CD8-positive, alpha-beta memory T cell (primary cell): ENCODE data around the gene TMEM140. TPM values are rescaled to one million over a fixed set of nuclear protein-coding genes. Genes with fewer than 3 reads are reported as not detected.
A peak's percentile ranks its signal among the peaks of the same experiment; 100 is the strongest.

Source experiments
- CTCF ChIA-PET: fragments of 350-600 bp; sonication (Branson Sonifier 250); formaldehyde crosslinking; loops from one replicate; lab custom pipeline; 2021; ENCODE audit warnings: antibody characterized with exemption; lab: Charles Lee
- POLR2A ChIA-PET: fragments of 350-600 bp; sonication (Branson Sonifier 250); formaldehyde crosslinking; loops from one replicate; lab custom pipeline; 2021; ENCODE audit warnings: antibody characterized with exemption; lab: Charles Lee
- DNase-seq, 5 donors: peaks; one replicate each; pipeline versions ENCODE4 v3.0.0 to v3.0.0-alpha.2; 2020 to 2022; ENCODE audit warnings: mixed read lengths in 1 of 5
- H3K27ac ChIP-seq: one replicate; pipeline ENCODE4 v1.7.0; 2013; ENCODE audit warnings: low read depth, mild to moderate bottlenecking, low read length, moderate library complexity
- H3K27me3 ChIP-seq: 2 replicates; pipeline ENCODE4 v1.7.0; 2013; ENCODE audit warnings: low read length, mild to moderate bottlenecking; ENCODE audit not compliant: insufficient read depth, poor library complexity, severe bottlenecking
- H3K36me3 ChIP-seq: 2 replicates; pipeline ENCODE4 v1.7.0; 2013; ENCODE audit warnings: mild to moderate bottlenecking, low read length, moderate library complexity; ENCODE audit not compliant: insufficient read depth
- H3K4me1 ChIP-seq: 2 replicates; pipeline ENCODE4 v1.7.0; 2013; ENCODE audit warnings: mild to moderate bottlenecking, low read length, moderate library complexity; ENCODE audit not compliant: insufficient read depth
- H3K4me3 ChIP-seq: 2 replicates; pipeline ENCODE4 v1.7.0; 2013; ENCODE audit warnings: mild to moderate bottlenecking, low read length
- H3K9me3 ChIP-seq: 2 replicates; pipeline ENCODE4 v1.7.0; 2013; ENCODE audit warnings: mild to moderate bottlenecking, low read length
- H3K27ac Mint-ChIP-seq, 8 donors: one replicate each; pipeline ENCODE4 v1.8.0; 2020 to 2021; ENCODE audit warnings: mixed read lengths in 8 of 8, mild to moderate bottlenecking in 6 of 8, inconsistent platforms in 3 of 8, moderate library complexity in 3 of 8
- H3K27me3 Mint-ChIP-seq, 2 donors: one replicate each; pipeline ENCODE4 v1.8.0; 2020 to 2021; ENCODE audit warnings: mixed read lengths in 2 of 2, mild to moderate bottlenecking in 1 of 2, moderate library complexity in 1 of 2
- H3K36me3 Mint-ChIP-seq, 3 donors: one replicate each; pipeline ENCODE4 v1.8.0; 2020 to 2021; ENCODE audit warnings: mixed read lengths in 3 of 3, inconsistent platforms in 1 of 3, mild to moderate bottlenecking in 1 of 3
- H3K4me1 Mint-ChIP-seq, 3 donors: one replicate each; pipeline ENCODE4 v1.8.0; 2020 to 2021; ENCODE audit warnings: mixed read lengths in 3 of 3, inconsistent platforms in 1 of 3, mild to moderate bottlenecking in 1 of 3
- H3K4me3 Mint-ChIP-seq, 7 donors: one replicate each; pipeline ENCODE4 v1.8.0; 2020 to 2021; ENCODE audit warnings: mixed read lengths in 7 of 7, mild to moderate bottlenecking in 6 of 7, moderate library complexity in 4 of 7, inconsistent platforms in 2 of 7
- H3K9me3 Mint-ChIP-seq, 5 donors: one replicate each; pipeline ENCODE4 v1.8.0; 2020 to 2022; ENCODE audit warnings: mixed read lengths in 5 of 5, mild to moderate bottlenecking in 3 of 5, moderate library complexity in 2 of 5, inconsistent platforms in 1 of 5
- polyA plus RNA-seq: library from polyadenylated mRNA; unstranded; fragments of 300-500 nt; fragmentation: Illumina TruSeq; gene quantifications from one replicate; pipeline ENCODE4 v1.2.3, GENCODE V29; 2021
- total RNA-seq, 2 experiments: library from RNA; stranded (reverse); gene quantifications; one replicate each; pipeline ENCODE4 v1.2.3, GENCODE V29; 2021

The TMEM140 gene
- total and polyA plus RNA-seq, 3 experiments from 2014 or later: 6.6 to 34.4 (median 7.0) TPM

DNA sequence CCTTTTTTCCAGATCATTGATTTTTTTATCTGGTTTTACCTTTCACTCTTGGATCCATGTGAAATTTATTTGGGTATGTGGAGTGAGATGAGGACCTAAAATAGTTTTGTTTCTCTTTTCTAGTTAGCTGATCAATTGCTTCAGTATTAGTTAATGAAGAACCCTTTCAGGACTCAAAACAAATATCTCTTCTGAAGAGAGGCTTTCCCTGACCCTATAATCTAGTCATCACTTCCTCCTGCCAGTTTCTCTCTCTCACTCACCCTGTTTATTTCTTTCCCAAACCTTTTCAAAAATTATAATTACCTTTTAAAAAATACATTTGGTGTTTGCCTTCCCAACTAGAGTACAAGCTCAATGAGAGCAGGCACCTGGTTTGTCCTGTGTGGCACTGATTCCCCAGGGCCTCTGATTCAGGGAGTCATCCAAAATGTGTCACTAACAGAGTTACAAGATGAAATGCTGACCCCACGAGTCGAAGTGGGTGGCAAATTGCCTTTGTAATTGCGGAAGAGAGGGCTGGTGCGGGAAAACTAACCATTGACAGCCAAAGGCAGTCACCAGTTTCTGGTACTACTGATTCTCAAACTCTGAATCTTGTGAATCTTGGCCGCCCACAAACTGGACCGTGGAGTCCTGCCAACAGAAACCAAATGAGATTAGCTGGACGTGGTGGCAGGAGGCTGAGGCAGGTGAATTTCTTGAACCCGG lies 2.4 kb downstream of the TMEM140 start:
- no peak for DNase-seq
- Mint-ChIP-seq H3K36me3 (peaks cover 27 to 59% (median 34%) of the 10 kb centered on the region in 3 donors), H3K27me3 (no peaks in the 10 kb centered on the region), H3K9me3 (peaks cover 9 to 23% (median 20%) of the 10 kb centered on the region in 5 donors), H3K27ac (peak overlapping the region; percentile 12 to 98 (median 73)), H3K4me1 (peaks cover 78 to 92% (median 91%) of the 10 kb centered on the region in 3 donors), H3K4me3 (peak overlapping the region; percentile 89 to 96 (median 92))
- CTCF ChIA-PET: interaction anchor here (0.8 to 6.1 kb wide), 5 partner anchors 19 to 163 kb away, joined by 3 to 59 read pairs (median 4); partner anchors contain the start of genes AGBL3, CYREN and WDR91
- Histone ChIP-seq H3K36me3 (peaks cover 4% of the 10 kb centered on the region), H3K4me1 (peaks cover 46% of the 10 kb centered on the region), H3K27ac (no peak overlapping the region), H3K27me3 (no peaks in the 10 kb centered on the region), H3K9me3 (peaks cover 3% of the 10 kb centered on the region), H3K4me3 (peak overlapping the region; percentile 2)
- POLR2A ChIA-PET: no interaction called here

DNA sequence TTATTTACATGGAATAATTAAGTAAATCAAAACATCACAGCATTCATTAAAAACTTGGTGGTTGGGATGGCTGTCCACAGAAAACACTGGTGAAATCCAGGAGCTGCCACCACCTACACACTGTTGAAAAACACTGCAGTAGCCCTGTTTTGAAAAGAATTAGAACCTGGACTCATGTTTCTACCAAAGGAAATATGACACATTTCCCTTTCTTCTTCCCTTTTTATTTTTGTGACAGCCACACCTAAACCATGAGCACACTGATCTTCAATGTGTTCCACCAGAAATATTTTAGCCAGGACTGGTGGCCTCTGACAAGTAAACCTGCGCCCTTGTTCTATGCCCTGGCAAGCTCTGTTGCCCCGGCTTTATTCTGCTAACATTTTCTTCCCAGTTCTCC lies 3.3 kb downstream of the TMEM140 start:
- CTCF ChIA-PET: interaction anchor here (0.8 to 6.1 kb wide), 3 partner anchors 18 to 164 kb away, joined by 3 to 59 read pairs (median 3); partner anchors contain the start of genes AGBL3 and CYREN
- Mint-ChIP-seq H3K36me3 (peaks cover 31 to 67% (median 43%) of the 10 kb centered on the region in 3 donors), H3K27ac (peak overlapping the region in 5 of 8 donors; percentile 79 to 91 (median 83)), H3K27me3 (no peaks in the 10 kb centered on the region), H3K4me1 (peaks cover 72 to 89% (median 87%) of the 10 kb centered on the region in 3 donors), H3K9me3 (peaks cover 18 to 32% (median 29%) of the 10 kb centered on the region in 5 donors), H3K4me3 (peak overlapping the region; percentile 7 to 96 (median 92))
- peaks cover 12% of the 10 kb centered on the region for H3K9me3 ChIP-seq
- no peak overlapping the region for H3K27ac ChIP-seq
- H3K36me3 ChIP-seq: peaks cover 4% of the 10 kb centered on the region
- no peaks in the 10 kb centered on the region for H3K27me3 ChIP-seq
- no peak for DNase-seq
- H3K4me3 ChIP-seq: no peak overlapping the region
- POLR2A ChIA-PET: no interaction called here
- H3K4me1 ChIP-seq: peaks cover 41% of the 10 kb centered on the region

DNA sequence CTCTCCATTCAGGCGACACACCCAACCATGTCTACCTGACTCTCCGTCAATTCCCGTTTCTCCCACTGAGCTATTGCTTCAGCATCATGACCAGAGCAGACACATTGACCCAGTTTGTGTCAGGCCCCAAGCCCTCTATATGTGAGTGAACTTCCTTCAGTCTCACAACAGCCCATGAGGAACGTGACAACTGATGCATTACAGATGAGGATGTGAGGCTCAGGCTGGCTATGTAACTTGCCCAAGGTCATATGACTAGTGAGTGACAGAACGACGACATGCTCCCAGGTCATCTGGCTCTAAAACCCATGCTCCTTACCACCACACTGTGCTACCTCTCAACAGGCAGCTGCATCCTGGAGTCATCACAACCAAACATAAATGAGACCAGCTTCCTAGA lies 3.7 kb downstream of the TMEM140 start:
- Histone ChIP-seq H3K36me3 (peaks cover 4% of the 10 kb centered on the region), H3K4me3 (no peak overlapping the region), H3K9me3 (peaks cover 14% of the 10 kb centered on the region), H3K27ac (no peak overlapping the region), H3K4me1 (peaks cover 37% of the 10 kb centered on the region), H3K27me3 (no peaks in the 10 kb centered on the region)
- peaks cover 22 to 36% (median 33%) of the 10 kb centered on the region in 5 donors for H3K9me3 Mint-ChIP-seq
- ChIA-PET POLR2A (interaction anchor here (0.7 kb wide), 1 partner anchor 480 kb away, joined by 3 read pairs; no protein-coding TSS in a partner anchor), CTCF (interaction anchor here (6.1 kb wide), 1 partner anchor 165 kb away, joined by 59 read pairs; the partner anchor contains the start of gene AGBL3)
- H3K27me3 Mint-ChIP-seq: no peaks in the 10 kb centered on the region
- H3K36me3 Mint-ChIP-seq: peaks cover 35 to 71% (median 47%) of the 10 kb centered on the region in 3 donors
- DNase-seq: no peak
- H3K4me3 Mint-ChIP-seq: peak overlapping the region; percentile 7 to 93 (median 63)
- H3K27ac Mint-ChIP-seq: peak overlapping the region in 5 of 8 donors; percentile 79 to 91 (median 83)
- peaks cover 68 to 89% (median 87%) of the 10 kb centered on the region in 3 donors for H3K4me1 Mint-ChIP-seq

- Mint-ChIP-seq H3K27me3 (no peaks in the 10 kb centered on the region), H3K36me3 (peaks cover 42 to 80% (median 54%) of the 10 kb centered on the region in 3 donors), H3K4me3 (peak overlapping the region in 3 of 7 donors; percentile 3 to 34 (median 7)), H3K9me3 (peaks cover 29 to 43% (median 39%) of the 10 kb centered on the region in 5 donors), H3K27ac (no peak overlapping the region), H3K4me1 (peaks cover 69 to 91% (median 88%) of the 10 kb centered on the region in 3 donors)
- Histone ChIP-seq H3K4me1 (peaks cover 34% of the 10 kb centered on the region), H3K27ac (no peak overlapping the region), H3K9me3 (peaks cover 20% of the 10 kb centered on the region), H3K27me3 (no peaks in the 10 kb centered on the region), H3K36me3 (peaks cover 11% of the 10 kb centered on the region), H3K4me3 (no peak overlapping the region)
- CTCF ChIA-PET: interaction anchor here (6.1 kb wide), 1 partner anchor 166 kb away, joined by 59 read pairs; the partner anchor contains the start of gene AGBL3
- POLR2A ChIA-PET: no interaction called here
- no peak for DNase-seq
These were observed 4.6 kb downstream of the TMEM140 start for GRCh38 chr7:135152442-135152841.

- Histone ChIP-seq H3K27me3 (no peaks in the 10 kb centered on the region), H3K27ac (no peak overlapping the region), H3K4me1 (peaks cover 46% of the 10 kb centered on the region), H3K36me3 (peaks cover 15% of the 10 kb centered on the region), H3K9me3 (peaks cover 20% of the 10 kb centered on the region), H3K4me3 (no peak overlapping the region)
- no peak for DNase-seq
- no peak overlapping the region for H3K27ac Mint-ChIP-seq
- POLR2A ChIA-PET: no interaction called here
- H3K27me3 Mint-ChIP-seq: no peaks in the 10 kb centered on the region
- no peak overlapping the region for H3K4me3 Mint-ChIP-seq
- peaks cover 29 to 43% (median 39%) of the 10 kb centered on the region in 5 donors for H3K9me3 Mint-ChIP-seq
- H3K4me1 Mint-ChIP-seq: peaks cover 68 to 95% (median 87%) of the 10 kb centered on the region in 3 donors
- CTCF ChIA-PET: no interaction called here
- peaks cover 42 to 72% (median 54%) of the 10 kb centered on the region in 3 donors for H3K36me3 Mint-ChIP-seq
These were observed 6.9 kb downstream of the TMEM140 start for GRCh38 chr7:135154734-135155133.

GRCh38 chr7:135156290-135156689 lies 8.4 kb downstream of the TMEM140 start:
- Histone ChIP-seq H3K36me3 (peaks cover 15% of the 10 kb centered on the region), H3K4me3 (no peak overlapping the region), H3K9me3 (peaks cover 20% of the 10 kb centered on the region), H3K4me1 (peaks cover 46% of the 10 kb centered on the region), H3K27ac (no peak overlapping the region), H3K27me3 (no peaks in the 10 kb centered on the region)
- POLR2A ChIA-PET: no interaction called here
- peaks cover 67 to 93% (median 87%) of the 10 kb centered on the region in 3 donors for H3K4me1 Mint-ChIP-seq
- DNase-seq: no peak
- no peaks in the 10 kb centered on the region for H3K27me3 Mint-ChIP-seq
- peak overlapping the region in 2 of 7 donors; percentile 18 to 40 for H3K4me3 Mint-ChIP-seq
- peak overlapping the region in 1 of 8 donors; percentile 70 for H3K27ac Mint-ChIP-seq
- CTCF ChIA-PET: interaction anchor here (1.2 kb wide), 1 partner anchor 14 kb away, joined by 3 read pairs; no protein-coding TSS in a partner anchor
- H3K9me3 Mint-ChIP-seq: peaks cover 29 to 43% (median 39%) of the 10 kb centered on the region in 5 donors
- H3K36me3 Mint-ChIP-seq: peaks cover 42 to 74% (median 57%) of the 10 kb centered on the region in 3 donors

- no peak for DNase-seq
- peaks cover 20% of the 10 kb centered on the region for H3K9me3 ChIP-seq
- no peak overlapping the region for H3K4me3 ChIP-seq
- Mint-ChIP-seq H3K27me3 (no peaks in the 10 kb centered on the region), H3K9me3 (peaks cover 25 to 38% (median 35%) of the 10 kb centered on the region in 5 donors), H3K4me3 (peak overlapping the region in 1 of 7 donors; percentile 28), H3K36me3 (peaks cover 37 to 73% (median 50%) of the 10 kb centered on the region in 3 donors), H3K27ac (peak overlapping the region in 6 of 8 donors; percentile 14 to 76 (median 56)), H3K4me1 (peaks cover 62 to 93% (median 89%) of the 10 kb centered on the region in 3 donors)
- ChIA-PET CTCF (interaction anchor here (1.2 to 2.4 kb wide), 3 partner anchors 10 to 172 kb away, joined by 4 to 15 read pairs (median 9); partner anchors contain the start of genes AGBL3, CYREN and TMEM140), POLR2A (interaction anchor here (2.4 kb wide), 1 partner anchor 10 kb away, joined by 11 read pairs; the partner anchor contains the start of gene TMEM140)
- H3K27me3 ChIP-seq: no peaks in the 10 kb centered on the region
- no peak overlapping the region for H3K27ac ChIP-seq
- peaks cover 42% of the 10 kb centered on the region for H3K4me1 ChIP-seq
- H3K36me3 ChIP-seq: peaks cover 20% of the 10 kb centered on the region
These were observed 10.3 kb downstream of the TMEM140 start for GRCh38 chr7:135158141-135158655.
